Stimulated activated memory B cell treated with anti-CD40 and anti-IgM and Interleukin-4, amounts not matched to agents 10 μg/mL and 1 μg/mL and 100 μg/mL, for 72 hours (primary cell): ENCODE data around the gene ZNF789.
"Not testable (repeated sequence)": the region's sequence is repeated elsewhere in the genome, so short reads cannot be mapped to it uniquely, and the experiment has no call there.

Experiments used
- ATAC-seq: fragments of 150-1000 bp; cut with Tn5 transposase; 2 replicates; pipeline ENCODE4 v1.10.0; 2021
- H3K27ac Mint-ChIP-seq: one replicate; pipeline ENCODE4 v1.8.0; 2022; ENCODE audit warnings: mild to moderate bottlenecking, mixed read lengths
- H3K27me3 Mint-ChIP-seq: one replicate; pipeline ENCODE4 v1.8.0; 2022; ENCODE audit warnings: mixed read lengths
- H3K36me3 Mint-ChIP-seq: one replicate; pipeline ENCODE4 v1.8.0; 2022; ENCODE audit warnings: mixed read lengths
- H3K4me1 Mint-ChIP-seq: one replicate; pipeline ENCODE4 v1.8.0; 2022; ENCODE audit warnings: mixed read lengths
- H3K4me3 Mint-ChIP-seq: one replicate; pipeline ENCODE4 v1.8.0; 2022; ENCODE audit warnings: mild to moderate bottlenecking, moderate library complexity, mixed read lengths
- H3K9me3 Mint-ChIP-seq: one replicate; pipeline ENCODE4 v1.8.0; 2022; ENCODE audit warnings: mixed read lengths

ZNF789 gene

DNA sequence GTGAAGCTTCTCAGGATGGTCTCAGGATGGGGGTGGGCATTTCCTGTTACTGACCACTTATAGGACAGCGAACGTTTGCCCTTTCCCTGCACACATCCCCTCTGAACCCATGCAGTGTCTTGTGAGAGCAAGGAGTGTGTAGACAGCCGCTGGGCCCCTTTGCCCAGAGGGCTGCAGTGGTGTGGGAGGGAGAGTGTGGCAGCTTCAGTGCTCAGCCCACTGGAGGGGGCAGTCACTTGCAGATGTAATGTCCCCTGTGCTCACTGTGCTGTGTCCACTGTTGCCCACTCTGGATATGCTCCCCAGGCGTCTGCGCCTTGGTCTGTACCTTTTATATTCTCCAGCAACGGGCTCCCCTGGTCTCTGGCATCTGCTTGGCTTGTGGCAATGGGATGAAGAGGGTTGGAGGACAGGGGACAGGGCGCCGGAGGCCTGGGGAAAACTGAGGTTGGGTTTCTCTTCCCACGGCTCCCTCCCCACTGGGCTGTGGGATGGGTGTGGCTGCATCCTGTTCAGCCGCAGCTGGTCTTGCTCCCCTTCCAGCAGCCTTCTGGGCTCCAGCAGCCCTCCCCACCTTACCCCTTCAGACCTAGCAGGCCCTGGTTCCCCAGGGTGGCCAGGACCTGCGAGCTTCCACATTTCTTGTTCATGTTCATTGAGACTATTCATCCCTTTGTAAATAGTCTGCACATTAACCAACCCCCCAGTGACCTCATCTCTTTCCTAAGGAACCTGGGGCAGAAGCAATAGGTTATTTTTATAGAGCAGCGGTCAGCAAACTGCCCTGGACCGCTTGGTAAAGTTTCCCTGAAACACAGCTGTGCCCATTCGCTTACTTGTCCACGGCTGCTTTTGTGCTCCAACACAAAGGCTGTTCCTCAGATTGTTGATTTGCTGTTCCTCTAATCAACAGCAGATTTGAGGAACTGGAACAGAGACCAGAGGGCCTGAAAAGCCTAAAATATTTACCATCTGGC lies 6.1 kb downstream of the ZNF789 start:
- H3K27ac Mint-ChIP-seq: peak overlapping the region; percentile 80
- H3K27me3 Mint-ChIP-seq: no peaks in the 10 kb centered on the region
- no peak overlapping the region for H3K4me3 Mint-ChIP-seq
- peaks cover 28% of the 10 kb centered on the region for H3K36me3 Mint-ChIP-seq
- H3K9me3 Mint-ChIP-seq: no peaks in the 10 kb centered on the region
- no peak for ATAC-seq
- peaks cover 38% of the 10 kb centered on the region for H3K4me1 Mint-ChIP-seq

DNA sequence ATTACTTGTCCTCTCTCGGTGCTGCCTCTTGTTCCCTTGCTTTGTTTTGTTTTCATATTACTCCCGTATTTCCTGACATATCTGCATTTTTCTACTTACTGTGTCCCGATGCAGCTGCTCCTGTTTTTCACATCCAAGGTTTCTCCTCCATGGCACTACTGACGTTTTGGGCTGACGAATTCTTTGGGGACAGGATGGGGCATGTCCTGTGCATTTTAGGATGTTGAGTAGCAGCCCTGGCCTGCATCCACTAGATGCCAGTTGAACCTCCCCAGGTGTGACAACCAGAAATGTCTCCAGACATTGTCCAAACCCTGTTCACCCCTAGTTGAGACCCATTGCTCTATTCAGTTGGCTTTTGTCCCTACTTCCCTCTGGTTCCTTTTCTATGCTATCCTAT lies 12.4 kb downstream of the ZNF789 start:
- Mint-ChIP-seq H3K4me3 (no peak overlapping the region), H3K9me3 (no peaks in the 10 kb centered on the region), H3K27me3 (no peaks in the 10 kb centered on the region), H3K27ac (no peak overlapping the region), H3K36me3 (peaks cover 40% of the 10 kb centered on the region), H3K4me1 (no peaks in the 10 kb centered on the region)
- no peak for ATAC-seq

DNA sequence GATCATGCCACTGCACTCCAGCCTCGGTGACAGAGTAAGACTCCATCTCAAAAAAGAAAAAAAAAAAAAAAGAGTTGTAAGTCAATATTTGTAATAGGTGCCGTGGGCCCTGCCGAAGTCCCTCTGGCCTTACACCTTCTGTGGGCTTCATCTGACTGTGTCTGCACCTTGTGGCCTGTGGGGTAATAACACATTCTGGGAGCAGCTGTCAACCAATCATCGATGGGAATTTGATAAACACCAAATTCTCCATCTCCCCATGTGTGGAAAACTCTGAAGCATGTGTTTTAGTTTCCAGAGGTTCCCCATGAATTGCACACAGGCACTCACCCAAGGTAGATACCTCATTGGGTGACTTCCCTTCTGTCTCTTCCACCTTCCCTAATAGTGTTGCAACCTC lies 16.5 kb downstream of the ZNF789 start:
- Mint-ChIP-seq H3K27me3 (no peaks in the 10 kb centered on the region), H3K9me3 (peaks cover 7% of the 10 kb centered on the region), H3K27ac (no peak overlapping the region), H3K36me3 (peaks cover 63% of the 10 kb centered on the region), H3K4me3 (no peak overlapping the region), H3K4me1 (no peaks in the 10 kb centered on the region)
- no peak for ATAC-seq

DNA sequence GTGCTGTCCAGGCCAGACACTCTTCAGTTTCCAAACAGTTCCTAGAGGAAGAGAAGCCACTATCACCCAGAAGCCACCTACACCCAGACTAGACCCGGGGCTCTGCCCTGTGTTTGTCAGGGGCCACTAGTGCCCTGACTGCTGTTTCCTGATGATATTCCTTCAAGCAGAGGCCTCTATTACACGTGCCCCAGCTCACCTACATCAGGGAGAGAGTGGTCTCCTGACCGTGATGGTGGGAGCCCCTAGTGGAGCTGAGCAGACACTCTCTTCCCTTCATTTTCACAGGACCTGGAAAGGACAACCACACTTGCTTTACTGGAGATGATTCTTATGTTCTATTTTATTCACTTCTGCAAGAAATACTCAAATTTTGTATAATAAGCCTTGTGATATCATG lies 18.2 kb downstream of the ZNF789 start:
- H3K9me3 Mint-ChIP-seq: peaks cover 7% of the 10 kb centered on the region
- no peaks in the 10 kb centered on the region for H3K4me1 Mint-ChIP-seq
- no peak overlapping the region for H3K27ac Mint-ChIP-seq
- ATAC-seq: no peak
- H3K4me3 Mint-ChIP-seq: no peak overlapping the region
- peaks cover 67% of the 10 kb centered on the region for H3K36me3 Mint-ChIP-seq
- no peaks in the 10 kb centered on the region for H3K27me3 Mint-ChIP-seq

DNA sequence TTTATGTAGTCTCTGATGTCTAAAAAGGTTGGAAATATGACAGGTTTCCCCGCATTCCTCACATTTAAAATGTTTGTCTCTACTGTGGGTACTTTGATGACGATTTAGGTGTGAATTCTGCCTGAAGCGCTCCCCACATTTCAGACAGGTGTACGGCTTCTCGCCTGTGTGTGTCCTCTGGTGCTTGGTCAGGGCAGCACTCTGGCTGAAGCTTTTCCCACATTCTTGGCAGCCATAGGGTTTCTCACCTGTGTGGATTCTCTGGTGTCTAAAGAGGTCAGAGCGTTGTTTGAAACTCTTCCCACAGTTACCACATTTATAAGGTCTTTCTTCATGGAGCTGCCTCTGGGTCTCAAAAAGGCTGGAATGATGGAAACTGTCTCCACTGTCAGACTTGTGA lies 21.1 kb downstream of the ZNF789 start:
- Mint-ChIP-seq H3K4me1 (peaks cover 15% of the 10 kb centered on the region), H3K27me3 (no peaks in the 10 kb centered on the region), H3K36me3 (peaks cover 71% of the 10 kb centered on the region), H3K27ac (no peak overlapping the region), H3K9me3 (peaks cover 7% of the 10 kb centered on the region), H3K4me3 (no peak overlapping the region)
- no peak for ATAC-seq

DNA sequence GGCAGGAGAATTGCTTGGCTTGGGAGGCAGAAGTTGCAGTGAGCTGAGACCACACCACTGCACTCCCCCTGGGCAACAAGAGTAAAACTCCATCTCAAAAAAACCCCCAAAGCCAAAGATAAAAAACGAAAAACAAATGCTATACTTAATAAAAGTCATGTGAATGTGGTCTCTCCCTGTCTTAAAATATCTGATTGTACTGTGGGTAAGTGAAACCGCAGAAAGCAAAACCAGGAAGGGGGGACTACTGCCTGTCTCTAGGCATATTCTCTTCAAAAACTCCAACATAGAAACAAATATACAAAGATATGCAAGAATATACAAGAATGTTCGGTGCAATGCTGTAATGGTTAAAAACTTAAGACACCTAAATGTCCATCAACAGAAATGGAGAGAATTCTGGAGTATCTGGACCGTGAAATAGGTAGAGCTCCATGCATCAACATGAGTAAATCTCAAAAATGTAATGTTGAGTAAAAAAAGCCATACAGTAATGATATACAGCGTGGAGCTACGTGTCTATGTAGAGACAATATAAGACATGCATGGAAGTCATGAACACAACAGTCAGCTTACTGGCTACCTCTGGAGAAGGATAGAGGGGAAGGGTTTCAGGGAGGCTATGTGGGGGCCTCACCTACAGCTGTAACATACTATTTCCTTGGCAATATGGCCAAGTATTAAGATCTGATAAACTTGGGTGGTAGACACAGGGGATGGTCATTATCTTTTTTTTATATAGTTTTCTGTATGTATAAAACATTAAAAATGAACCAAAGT lies 25.3 kb downstream of the ZNF789 start:
- peaks cover 26% of the 10 kb centered on the region for H3K4me1 Mint-ChIP-seq
- H3K4me3 Mint-ChIP-seq: peak overlapping the region; percentile 96
- no peak for ATAC-seq
- H3K9me3 Mint-ChIP-seq: peaks cover 7% of the 10 kb centered on the region
- peak overlapping the region; percentile 95 for H3K27ac Mint-ChIP-seq
- H3K36me3 Mint-ChIP-seq: peaks cover 42% of the 10 kb centered on the region
- no peaks in the 10 kb centered on the region for H3K27me3 Mint-ChIP-seq

DNA sequence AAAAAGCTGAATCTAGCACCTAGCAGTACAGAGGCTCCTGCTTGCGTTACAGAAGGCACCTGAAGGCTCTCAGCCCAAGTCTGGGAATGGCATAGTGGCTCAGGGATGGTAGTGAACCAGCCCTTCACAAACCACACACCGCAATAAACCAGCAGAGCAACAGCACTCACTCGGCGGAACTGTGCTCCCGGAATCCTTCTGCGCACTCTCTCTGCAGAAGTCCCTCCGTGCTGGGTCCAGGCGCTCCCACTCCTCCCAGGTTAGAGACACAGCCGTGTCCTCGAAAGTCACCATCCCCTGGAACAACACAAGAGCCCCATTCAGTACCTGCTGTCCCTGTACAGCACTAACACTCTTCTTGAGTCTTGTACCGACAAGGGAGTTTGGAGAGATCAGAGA lies 25.9 kb downstream of the ZNF789 start:
- Mint-ChIP-seq H3K4me1 (peaks cover 26% of the 10 kb centered on the region), H3K27me3 (no peaks in the 10 kb centered on the region), H3K36me3 (peaks cover 36% of the 10 kb centered on the region), H3K27ac (peak overlapping the region; percentile 95), H3K9me3 (peaks cover 6% of the 10 kb centered on the region), H3K4me3 (peak overlapping the region; percentile 96)
- no peak for ATAC-seq

DNA sequence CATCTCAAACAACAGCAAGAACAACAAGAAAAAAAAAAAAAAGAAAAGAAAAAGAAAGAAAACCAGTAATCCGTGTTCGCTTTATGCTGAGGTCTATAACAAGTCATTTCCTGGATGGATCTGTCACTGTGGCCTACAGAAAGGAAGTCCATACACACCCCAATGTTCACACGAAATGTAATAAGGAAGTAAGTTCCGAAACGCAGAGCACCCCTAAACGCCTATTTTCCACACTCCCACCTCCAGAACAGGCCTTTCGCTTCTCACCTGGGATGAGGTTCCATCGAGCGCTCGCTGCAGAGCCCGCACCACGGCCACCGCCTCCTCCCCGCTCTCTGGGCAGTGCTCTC lies 26.7 kb downstream of the ZNF789 start:
- H3K4me1 Mint-ChIP-seq: peaks cover 26% of the 10 kb centered on the region
- ATAC-seq: peak; percentile 66
- H3K9me3 Mint-ChIP-seq: no peaks in the 10 kb centered on the region
- peak overlapping the region; percentile 96 for H3K4me3 Mint-ChIP-seq
- peaks cover 28% of the 10 kb centered on the region for H3K36me3 Mint-ChIP-seq
- peak overlapping the region; percentile 95 for H3K27ac Mint-ChIP-seq
- no peaks in the 10 kb centered on the region for H3K27me3 Mint-ChIP-seq

DNA sequence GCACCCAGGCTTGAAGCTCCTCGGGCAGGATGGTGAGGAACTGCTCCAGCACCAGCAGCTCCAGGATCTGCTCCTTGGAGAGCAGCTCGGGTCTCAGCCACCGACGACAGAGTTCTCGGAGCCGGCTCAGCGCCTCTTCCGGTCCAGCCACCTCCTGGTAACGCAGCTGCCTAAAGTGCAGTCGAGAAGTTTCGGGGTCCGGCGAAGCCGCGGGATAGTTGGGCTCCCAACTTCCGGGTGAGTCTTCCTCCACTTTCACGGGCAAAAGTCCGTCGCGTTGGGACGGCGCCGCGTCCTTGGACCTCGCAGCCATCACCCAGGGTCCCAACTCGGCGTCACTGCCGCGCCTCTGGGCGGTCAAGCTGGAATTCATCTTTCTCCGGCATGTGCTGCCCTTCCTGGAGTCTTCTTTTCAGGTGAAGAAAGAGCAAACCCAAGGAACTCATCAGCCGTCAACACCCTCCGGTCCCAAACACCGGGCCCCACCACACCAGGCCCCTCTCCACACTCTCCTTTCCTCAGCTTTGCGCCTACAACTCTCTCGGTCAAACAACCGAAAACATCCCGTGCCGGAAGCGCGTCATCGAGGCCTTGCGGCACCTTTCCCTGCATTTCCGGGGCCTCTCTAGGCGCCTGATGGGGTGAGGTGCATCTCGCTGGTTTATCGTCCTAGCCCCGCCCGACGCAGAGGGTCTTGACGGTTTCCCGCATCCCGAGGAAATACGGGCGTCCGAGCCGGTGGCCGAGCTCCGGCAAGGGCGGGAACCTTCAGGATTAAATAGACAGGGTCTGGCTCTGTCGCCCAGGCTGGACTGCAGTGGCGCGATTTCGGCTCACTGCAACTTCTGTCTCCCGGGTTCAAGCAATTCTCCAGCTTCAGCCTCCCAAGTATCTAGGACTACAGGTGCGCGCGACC lies 27.3 kb downstream of the ZNF789 start, which contains the start of gene ZNF394:
TSS of gene ZNF394 (minus strand) at position 561 of the 916 bp plus-strand sequence. CDS start at position 373, 188 bp downstream.
- H3K9me3 Mint-ChIP-seq: no peaks in the 10 kb centered on the region
- H3K4me1 Mint-ChIP-seq: peaks cover 26% of the 10 kb centered on the region
- H3K4me3 Mint-ChIP-seq: peak within 1 kb of the TSS; percentile 96
- peaks cover 22% of the 10 kb centered on the region for H3K36me3 Mint-ChIP-seq
- peak within 1 kb of the TSS; percentile 95 for H3K27ac Mint-ChIP-seq
- no peaks in the 10 kb centered on the region for H3K27me3 Mint-ChIP-seq
- peak; percentile 68 for ATAC-seq

DNA sequence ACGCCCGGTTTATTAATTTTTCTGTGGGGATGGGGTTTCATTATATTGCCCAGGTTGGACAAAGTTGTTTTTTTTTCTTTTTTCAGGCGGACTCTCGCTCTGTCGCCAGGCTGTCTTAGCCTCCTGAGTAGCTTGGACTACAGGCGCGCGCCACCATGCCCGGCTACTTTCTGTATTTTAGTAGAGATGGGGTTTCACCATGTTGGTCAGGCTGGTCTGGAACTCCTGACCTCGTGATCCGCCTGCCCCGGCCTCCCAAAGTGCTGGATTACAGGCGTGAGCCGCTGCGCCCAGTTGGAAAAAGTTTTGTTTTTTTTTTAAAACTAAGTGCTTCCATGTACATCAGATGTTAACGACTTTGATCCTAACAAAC lies 27.9 kb downstream of the ZNF789 start:
- Mint-ChIP-seq H3K27ac (peak overlapping the region; percentile 95), H3K4me1 (peaks cover 28% of the 10 kb centered on the region), H3K9me3 (no peaks in the 10 kb centered on the region), H3K4me3 (peak overlapping the region; percentile 96), H3K27me3 (no peaks in the 10 kb centered on the region), H3K36me3 (peaks cover 17% of the 10 kb centered on the region)
- ATAC-seq: no peak

DNA sequence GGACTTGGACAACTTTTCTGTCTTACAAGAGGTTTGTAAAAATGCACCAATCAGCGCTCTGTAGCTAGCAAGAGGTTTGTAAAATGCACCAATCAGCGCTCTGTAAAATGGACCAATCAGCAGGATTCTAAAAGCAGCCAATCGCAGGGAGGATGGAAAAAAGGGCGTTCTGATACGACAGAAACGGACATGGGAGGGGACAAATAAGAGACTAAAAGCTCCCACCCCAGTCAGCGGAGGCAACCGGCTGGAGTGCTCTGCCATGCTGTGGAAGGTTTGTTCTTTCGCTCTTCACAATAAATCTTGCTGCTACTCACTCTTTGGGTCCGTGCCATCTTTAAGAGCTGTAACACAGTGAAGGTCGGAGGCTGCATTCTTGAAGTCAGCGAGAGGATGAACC lies 28.5 kb downstream of the ZNF789 start:
- Mint-ChIP-seq H3K4me1 (peaks cover 34% of the 10 kb centered on the region), H3K27ac (peak overlapping the region; percentile 95)

DNA sequence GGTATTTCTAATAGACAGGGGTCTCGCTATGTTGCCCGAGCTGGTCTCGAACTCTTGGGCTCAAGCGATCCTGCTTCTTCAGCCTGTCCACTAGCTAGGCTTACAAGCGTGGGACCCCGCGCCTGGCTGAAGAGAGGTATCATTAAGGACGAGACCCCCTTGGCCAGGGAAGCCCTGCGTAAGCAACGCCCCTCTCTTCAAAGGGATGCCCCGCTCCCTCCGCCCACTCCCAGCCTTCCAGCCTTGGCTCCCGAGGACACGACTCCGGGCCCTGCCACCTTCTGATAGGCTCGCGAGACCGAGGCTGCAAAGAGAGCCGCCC lies 31.6 kb downstream of the ZNF789 start:
- H3K4me3 Mint-ChIP-seq: peak overlapping the region; percentile 92
- no peaks in the 10 kb centered on the region for H3K27me3 Mint-ChIP-seq
- H3K36me3 Mint-ChIP-seq: peaks cover 5% of the 10 kb centered on the region
- ATAC-seq: no peak
- no peaks in the 10 kb centered on the region for H3K9me3 Mint-ChIP-seq
- H3K4me1 Mint-ChIP-seq: peaks cover 28% of the 10 kb centered on the region
- peak overlapping the region; percentile 93 for H3K27ac Mint-ChIP-seq

More for the DNA sequence above, 28.5 kb downstream of the ZNF789 start:
- not testable (repeated sequence) for H3K27me3 Mint-ChIP-seq, H3K9me3 Mint-ChIP-seq, H3K4me3 Mint-ChIP-seq, ATAC-seq
- peaks cover 13% of the 10 kb centered on the region for H3K36me3 Mint-ChIP-seq

DNA sequence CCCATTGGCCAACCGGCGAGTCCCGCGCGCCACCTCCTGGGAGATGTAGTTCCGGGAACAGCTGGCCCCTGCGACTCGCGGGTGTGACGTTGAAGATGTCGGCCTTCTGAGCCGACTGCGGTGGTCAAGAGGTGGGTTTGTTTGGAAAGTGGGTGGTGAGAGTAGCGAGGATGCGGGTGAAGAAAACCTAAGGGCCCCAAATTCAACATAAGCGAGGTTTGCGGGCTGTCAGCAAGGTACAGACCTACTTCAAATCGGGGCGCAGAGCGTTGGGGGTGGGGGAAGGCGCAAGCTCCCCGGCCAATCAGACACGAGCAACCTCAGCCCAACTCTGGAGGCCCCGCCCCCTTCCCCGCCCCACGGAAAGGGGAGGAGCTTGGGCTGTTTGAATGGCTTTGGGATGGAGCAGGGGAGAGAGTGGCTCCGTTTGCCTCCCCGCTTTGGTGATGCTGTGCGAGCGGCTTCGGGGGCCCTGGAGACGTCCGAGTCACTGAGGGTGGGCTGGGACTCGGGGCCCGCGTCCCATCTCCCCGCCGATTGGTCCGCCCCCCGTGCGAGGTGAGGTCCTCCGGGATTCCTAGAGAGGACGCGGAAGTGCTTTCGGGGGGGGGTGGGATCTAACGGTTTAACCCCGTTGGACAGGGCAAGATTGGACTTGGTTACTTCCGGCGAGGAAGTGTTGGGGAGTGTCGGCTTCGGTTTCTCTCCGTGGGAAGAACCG lies 32.1 kb downstream of the ZNF789 start, which contains the start of gene ZKSCAN5:
TSS of gene ZKSCAN5 (plus strand) at position 60 of the 721 bp plus-strand sequence. CDS start 1,383 bp downstream, outside the sequence.
- H3K27me3 Mint-ChIP-seq: no peaks in the 10 kb centered on the region
- H3K4me1 Mint-ChIP-seq: peaks cover 31% of the 10 kb centered on the region
- no peaks in the 10 kb centered on the region for H3K9me3 Mint-ChIP-seq
- ATAC-seq: peak; percentile 94
- H3K36me3 Mint-ChIP-seq: peaks cover 5% of the 10 kb centered on the region
- H3K27ac Mint-ChIP-seq: peak within 1 kb of the TSS; percentile 93
- H3K4me3 Mint-ChIP-seq: peak within 1 kb of the TSS; percentile 92

DNA sequence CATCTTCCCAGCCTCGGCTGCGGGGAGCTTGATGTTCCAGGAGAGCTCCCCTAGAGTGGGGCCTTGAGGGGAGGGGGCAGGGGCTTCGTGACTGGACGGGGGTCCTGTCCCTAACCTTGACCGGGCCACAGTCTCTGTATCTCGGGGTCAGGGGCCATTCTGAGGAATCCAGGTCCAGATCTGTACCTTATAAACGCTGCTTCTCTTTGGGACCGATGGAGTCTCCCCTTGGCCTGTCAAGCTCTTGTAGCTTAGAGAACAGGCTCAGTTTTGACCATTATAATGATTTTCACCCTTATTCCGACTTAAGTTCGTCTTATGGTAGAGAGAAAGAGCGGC lies 32.6 kb downstream of the ZNF789 start:
- H3K27me3 Mint-ChIP-seq: no peaks in the 10 kb centered on the region
- no peaks in the 10 kb centered on the region for H3K9me3 Mint-ChIP-seq
- peak; percentile 3 for ATAC-seq
- H3K4me1 Mint-ChIP-seq: peaks cover 33% of the 10 kb centered on the region
- H3K27ac Mint-ChIP-seq: peak overlapping the region; percentile 93
- H3K36me3 Mint-ChIP-seq: peaks cover 5% of the 10 kb centered on the region
- peak overlapping the region; percentile 92 for H3K4me3 Mint-ChIP-seq
